GM12873 (cell line): ENCODE data around the gene ATG16L2.

Experiments used
- TF ChIP-seq, protein P1 (sequence below): IDR thresholded peaks from 2 replicates; pipeline ENCODE4 v1.5.1; 2012; ENCODE audit warnings: low read depth, mild to moderate bottlenecking, moderate library complexity, low read length, control low read depth; ENCODE audit not compliant: insufficient read depth; ENCODE audit errors: missing control alignments

ATG16L2 gene

DNA sequence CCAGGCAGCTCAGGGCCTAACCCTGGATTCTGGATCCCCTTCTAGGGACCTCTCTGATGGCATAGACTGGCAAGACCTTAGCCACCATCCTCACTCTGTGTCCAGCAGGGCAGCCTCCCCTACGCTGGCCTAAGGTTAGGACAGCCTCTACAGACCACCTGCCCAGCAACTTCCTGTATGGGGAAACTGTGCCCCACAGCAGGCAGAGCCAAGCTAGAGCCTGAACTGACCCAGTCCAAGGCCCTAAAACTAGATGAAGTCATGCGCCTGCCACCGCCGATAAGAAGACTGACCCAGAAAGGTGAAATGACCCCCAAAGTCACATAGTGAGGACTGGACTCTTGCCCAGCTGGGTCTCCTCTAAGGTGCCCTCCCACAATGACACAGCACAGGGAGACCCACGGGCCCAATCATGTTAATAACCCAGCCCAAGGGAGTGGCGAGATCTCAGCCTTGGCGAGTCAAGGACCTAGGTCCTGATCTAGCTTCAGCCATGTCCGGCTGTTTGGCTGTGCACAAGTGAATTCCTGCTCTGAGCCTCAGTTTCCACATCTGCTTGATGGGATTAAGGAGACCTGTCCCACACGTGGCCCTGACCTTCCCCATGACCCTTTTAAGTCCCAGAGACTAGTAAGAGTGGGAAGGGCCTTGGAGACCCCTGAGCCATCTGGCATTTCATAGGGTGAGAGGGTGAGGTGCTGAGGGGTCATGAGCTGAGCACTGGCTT, 37.9 kb upstream of the ATG16L2 start:
- TF ChIP-seq, protein P1, sequence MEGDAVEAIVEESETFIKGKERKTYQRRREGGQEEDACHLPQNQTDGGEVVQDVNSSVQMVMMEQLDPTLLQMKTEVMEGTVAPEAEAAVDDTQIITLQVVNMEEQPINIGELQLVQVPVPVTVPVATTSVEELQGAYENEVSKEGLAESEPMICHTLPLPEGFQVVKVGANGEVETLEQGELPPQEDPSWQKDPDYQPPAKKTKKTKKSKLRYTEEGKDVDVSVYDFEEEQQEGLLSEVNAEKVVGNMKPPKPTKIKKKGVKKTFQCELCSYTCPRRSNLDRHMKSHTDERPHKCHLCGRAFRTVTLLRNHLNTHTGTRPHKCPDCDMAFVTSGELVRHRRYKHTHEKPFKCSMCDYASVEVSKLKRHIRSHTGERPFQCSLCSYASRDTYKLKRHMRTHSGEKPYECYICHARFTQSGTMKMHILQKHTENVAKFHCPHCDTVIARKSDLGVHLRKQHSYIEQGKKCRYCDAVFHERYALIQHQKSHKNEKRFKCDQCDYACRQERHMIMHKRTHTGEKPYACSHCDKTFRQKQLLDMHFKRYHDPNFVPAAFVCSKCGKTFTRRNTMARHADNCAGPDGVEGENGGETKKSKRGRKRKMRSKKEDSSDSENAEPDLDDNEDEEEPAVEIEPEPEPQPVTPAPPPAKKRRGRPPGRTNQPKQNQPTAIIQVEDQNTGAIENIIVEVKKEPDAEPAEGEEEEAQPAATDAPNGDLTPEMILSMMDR = no peak

DNA sequence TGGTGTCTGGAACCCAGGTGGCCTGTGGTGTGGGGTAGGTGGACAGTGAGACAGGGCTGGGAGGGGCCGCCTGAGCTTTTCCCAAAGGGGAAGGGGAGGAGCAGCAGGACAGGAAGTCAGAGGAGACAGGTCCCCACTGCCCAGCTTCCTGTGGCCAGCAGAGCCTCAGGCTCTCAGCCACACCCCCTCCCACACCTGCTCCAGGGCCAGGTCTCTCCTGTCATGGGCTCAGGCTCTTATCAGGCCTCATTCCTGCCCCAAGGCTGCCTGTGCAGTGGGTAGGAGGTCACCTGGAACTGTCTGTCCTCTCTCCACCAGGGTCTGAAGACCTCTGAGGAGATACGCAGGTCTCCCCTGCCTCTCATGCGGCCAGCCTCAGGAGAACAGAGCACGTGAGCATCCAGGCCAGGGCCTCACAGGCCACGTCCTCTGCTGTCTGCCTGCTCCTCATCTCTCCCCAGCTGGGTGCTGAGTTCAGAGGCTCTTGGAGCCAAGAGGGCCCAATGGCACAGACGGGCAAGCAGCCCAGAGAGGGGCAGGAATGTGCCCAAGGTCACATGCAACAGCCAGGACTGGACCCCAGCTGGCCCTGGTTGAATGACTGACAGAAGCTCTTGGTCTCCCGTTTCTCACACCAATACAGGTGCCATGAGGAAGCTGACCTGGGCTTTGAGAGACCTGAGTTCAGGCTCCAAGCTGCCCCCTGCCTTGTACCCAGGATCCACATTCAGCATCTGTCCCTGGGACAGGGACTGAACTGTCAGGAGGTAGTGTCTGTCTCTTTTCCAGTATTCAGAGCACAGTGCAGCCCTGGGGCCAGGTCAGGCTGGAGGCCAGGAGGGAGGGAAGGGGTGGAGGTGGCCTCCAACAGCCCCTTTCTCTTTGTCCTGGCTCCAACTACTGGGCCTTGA, 37.1 kb upstream of the ATG16L2 start:
- TF ChIP-seq, protein P1 = no peak

DNA sequence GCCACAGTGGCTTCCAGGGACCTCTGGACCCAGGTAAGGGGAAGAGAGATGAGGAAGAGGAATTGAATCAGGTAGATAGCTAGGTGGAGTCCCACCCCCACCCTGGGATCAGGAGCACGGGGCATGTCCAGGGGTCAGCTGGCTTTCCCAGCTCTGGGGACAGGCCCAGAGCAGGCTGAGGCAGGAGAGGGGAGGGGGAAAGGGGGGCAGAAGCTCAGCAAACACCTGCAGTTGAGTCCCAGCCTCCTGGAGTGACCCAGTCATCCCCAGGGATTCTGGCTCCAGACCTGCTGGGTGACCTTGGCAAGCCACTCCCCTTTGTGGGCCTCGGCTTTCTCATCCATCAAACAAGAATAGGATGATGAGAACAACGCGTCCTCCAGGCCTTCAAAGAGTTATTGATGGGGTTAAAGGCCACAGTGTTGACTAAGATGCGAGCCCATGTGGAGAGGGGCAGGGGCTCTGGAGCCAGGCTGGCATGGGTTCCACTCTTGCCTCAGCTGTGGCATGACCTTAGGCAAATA, 36.4 kb upstream of the ATG16L2 start:
- TF ChIP-seq, protein P1 = no peak

DNA sequence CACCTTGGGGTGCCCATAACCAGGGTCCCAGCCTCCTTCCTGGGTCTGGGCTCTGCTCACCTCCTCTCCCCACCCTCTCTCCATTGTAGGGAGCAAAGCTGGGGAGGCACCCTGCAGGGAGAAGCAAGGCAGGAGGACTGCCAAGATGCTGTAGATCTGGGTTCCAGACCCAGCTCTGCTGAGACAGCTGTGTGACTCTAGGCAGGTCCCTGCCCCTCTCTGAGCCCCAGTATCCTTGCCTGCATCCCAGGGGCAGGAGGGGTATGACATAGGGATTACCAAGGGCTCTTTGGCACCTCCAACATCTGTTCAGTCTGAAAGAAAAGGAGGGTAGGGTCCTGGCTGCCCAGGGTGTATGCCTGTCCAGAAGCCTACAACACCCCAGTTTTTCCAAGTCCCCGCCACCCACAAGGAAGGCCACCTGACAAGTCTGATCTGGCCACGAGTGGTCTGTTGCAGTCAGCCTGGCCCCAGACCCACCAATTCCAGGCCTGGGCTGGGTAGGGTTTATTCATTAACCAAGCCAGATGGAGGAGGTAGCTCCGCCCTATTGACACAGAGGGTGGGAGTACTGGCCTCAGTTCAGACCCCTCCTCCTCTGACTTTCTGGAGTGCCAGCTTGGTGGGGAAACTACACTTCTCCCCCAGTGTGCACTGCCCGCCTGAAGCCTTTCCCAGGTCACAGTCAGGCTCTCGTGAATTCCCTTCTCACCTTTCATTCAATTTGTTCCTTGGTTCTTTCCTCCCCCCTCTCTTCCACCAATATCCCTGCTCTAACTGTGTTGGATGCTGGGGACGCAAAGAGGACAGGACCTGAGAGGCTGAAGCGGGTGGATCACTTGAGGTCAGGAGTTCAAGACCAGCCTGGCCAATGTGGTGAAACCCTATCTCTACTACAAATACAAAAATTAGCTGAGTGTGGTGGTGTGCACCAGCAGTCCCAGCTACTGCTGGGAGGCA, 35.4 kb upstream of the ATG16L2 start:
- TF ChIP-seq, protein P1 = no peak

DNA sequence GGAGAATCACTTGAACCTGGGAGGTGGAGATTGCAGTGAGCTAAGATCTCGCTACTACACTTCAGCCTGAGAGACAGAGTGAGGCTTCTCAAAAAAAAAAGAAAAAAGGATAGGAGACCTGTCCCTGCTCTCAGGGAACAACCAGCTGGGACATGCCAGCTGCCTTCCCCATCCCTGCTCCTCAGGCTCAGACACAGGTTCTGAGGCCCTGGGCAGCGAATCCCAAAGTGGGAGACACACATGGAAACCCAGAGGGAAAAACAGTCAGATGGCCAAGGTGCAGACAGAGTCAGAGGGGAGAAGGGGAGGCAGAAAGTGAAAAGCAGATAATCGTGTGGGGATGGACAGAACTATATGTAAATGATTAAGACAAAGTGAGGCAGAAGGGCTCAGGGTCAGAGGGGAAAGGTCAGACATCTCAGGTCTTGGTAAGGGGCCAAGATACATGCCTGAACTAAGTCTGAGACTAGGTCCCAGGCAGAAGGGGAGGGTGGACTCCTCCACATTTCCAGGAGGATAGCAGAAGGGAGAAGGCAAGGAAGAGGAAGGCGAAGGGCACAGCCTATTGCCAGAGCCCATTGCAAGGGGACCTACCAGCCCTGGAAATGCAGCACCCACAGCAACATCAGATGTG, 34.6 kb upstream of the ATG16L2 start:
- TF ChIP-seq, protein P1 = no peak

DNA sequence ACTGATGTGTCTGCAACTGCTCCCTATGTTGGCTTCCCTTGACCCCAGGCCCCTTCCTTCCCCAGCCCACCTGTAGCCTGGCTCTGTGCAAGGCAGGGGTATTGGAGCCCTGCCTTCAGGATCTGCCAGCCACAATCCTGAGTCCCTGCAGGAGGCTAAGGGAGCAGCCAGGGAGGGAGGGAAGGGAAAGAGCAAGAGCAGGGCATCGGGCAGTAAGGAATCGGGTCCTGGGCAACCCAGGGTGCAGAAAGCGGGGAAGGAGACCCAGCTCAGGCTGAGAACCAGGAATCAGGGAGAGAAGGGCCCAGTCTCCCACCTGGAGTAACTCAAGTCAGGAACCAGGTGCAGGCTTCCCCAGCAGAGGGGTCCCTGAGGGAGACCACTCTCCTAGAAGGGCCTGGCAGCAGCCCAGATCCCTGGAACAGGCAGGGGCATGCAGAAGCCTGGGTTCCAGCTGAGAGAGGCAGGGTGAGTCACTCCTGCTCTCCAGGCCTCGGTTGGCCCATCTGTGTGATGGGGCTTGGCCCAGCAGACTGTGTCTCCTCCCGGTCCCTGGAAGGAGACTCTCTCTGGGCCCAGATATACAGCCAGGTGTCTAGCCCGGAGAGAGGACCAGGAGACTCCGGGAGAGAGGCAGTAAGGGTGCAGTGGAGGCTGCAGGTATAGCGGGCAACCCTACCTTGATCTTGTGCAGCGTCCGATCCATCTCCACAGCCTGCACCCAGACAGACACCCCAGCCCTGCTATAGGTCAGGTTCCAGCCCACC, 33.7 kb upstream of the ATG16L2 start:
- TF ChIP-seq, protein P1 = no peak
